ENCODE results near the gene UFSP1.
"Not testable (repeated sequence)": the region's sequence is repeated elsewhere in the genome, so short reads cannot be mapped to it uniquely, and the experiment has no call there.

UFSP1 gene

GRCh38 chr7:100856871-100857282 is 32.6 kb downstream of the UFSP1 start:
- no peak for DNase-seq

DNA sequence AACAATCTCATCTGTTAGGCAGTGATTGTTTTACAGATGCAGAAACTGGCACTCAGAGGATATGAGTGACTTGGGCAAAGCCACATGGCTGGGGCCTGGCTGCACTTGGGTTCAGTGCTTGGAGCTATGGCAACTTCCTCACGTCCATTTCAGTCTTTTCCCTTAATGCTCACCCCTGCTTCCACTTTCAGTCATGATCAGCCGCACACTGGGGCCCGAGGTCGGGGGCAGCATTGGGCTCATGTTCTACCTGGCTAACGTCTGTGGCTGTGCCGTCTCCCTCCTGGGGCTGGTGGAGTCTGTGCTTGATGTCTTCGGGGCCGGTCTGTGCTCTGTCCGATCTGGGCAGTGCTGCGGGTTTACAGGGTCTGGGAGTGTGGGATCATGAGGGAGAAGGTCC is 34.0 kb downstream of the UFSP1 start:
- no peak for DNase-seq

DNA sequence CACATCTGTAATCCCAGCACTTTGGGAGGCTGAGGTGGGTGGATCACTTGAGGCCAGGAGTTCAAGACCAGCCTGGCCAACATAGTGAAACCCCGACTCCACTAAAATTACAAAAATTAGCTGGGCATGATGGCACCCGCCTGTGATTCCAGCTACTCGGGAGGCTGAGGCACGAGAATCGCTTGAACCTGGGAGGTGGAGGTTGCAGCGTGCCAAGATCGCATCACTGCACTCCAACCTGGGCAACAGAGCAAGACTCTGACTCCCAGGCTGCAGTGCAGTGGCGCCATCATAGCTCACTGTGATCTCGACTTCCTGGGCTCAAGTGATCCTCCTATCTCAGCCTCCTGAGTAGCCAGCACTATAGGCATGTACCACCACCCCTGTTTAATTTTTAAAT is 34.6 kb downstream of the UFSP1 start:
- not testable (repeated sequence) for DNase-seq

DNA sequence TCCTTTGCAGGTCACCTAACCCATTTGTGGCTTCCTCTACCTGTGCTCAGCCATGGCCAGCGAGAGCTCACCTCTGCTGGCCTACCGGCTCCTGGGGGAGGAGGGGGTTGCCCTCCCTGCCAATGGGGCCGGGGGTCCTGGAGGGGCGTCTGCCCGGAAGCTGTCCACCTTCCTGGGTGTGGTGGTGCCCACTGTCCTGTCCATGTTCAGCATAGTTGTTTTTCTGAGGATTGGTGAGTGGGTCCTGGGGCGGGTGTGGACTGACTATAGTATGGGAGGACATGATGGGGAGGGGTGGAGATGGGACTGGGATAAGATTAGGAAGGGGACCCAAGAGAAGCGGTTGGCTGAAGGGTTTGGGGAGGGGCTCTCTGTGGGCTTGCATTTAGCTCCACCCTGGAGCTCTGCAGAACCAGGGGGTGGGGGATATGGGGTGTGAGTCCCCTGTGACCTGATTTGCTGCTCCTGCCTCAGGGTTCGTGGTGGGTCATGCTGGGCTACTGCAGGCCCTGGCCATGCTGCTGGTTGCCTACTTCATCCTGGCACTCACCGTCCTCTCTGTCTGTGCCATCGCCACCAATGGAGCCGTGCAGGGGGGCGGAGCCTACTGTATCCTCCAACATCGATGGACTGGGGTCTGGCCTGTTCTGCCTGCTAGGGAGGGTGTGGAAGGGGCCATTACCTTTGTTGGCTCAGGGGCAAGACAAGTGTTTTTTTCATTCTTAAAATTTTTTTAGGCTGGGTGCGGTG is 35.2 kb downstream of the UFSP1 start:
- DNase-seq = no peak

DNA sequence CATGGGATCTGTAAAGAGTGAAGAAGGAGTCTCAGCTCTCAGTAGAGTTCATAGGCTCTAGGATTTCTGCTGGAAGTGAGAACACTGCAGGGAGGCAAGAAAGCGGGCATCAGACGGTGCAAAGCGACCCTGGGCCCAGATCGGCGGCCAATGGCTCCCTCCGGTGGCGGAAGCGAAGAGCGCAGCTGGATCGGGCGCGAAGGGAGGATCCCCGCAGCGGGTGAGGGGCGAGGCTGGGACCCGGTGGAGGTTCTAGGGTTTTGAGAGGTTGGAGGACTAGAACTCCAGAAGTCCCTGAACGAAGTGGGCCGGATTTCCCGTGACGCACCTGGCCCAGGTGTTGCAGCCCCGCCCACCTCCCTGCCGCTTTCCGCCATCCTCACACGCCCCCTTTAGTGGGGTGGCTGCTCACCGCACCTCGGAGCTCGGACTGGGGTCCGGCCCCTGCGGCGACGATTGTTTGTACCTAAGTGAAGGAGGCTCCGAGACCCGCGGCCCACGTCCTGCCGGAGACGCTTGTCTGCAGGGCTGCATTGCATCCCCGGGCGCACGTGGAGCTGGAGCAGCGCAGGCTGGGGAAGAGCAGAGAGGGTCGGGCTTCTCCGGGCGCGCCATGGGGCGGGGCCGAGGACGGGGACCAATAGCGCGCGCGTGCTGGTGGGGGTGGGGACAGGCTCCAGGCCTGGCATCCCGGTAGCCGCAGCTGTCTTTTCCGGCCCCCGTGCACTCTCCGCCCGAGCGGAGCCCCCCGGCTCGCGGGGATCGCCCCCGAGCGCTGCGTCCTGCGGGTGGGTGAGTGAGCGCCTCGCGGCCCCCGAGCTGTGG is 37.3 kb downstream of the UFSP1 start, which contains the start of gene SLC12A9:
Gene SLC12A9, plus strand, starts transcription at position 666 of the 825 bp plus-strand sequence. CDS start 1,485 bp downstream, outside the sequence.
- DNase-seq = peak; percentile 91

GRCh38 chr7:100847360-100847759 is 42.2 kb downstream of the UFSP1 start:
- DNase-seq = no peak

- no peak for DNase-seq
Measured at GRCh38 chr7:100840470-100841100, 48.9 kb downstream of the UFSP1 start.

DNA sequence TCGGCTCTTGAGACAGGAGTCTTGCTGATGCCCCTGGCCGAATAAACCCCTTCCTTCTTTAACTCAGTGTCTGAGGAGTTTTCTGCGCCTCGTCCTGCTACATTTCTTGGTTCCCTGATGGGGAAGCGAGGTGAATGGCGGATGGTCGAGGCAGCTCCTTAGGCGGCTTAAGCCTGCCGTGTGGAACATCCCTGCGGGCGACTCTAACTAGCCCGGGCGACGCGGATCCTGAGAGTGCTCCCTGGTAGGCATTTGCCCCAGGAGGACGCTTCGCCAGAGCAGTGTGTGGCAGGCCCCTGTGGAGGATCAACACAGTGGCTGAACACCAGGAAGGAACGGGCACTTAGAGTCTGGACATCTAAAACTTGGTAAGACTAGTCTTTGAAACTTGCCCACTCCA is 50.2 kb downstream of the UFSP1 start:
- DNase-seq = no peak

Data from right kidney (tissue), 1 donor.